B cell (primary cell): ENCODE data around the gene OPTN. TPM values are rescaled to one million over a fixed set of nuclear protein-coding genes. Genes with fewer than 3 reads are reported as not detected.

Experiments used
- ATAC-seq: fragments of 200-7000 bp; cut with Tn5 transposase; one replicate; pipeline ENCODE4 v1.10.0; 2021; ENCODE audit warnings: low read depth, mild to moderate bottlenecking, moderate number of reproducible peaks, moderate library complexity
- CTCF ChIA-PET: fragments of 350-600 bp; sonication (Branson Sonifier 250); formaldehyde crosslinking; loops from one replicate; lab custom pipeline; 2021; ENCODE audit warnings: antibody characterized with exemption, inconsistent platforms; lab: Charles Lee
- POLR2A ChIA-PET: fragments of 350-600 bp; sonication (Branson Sonifier 250); formaldehyde crosslinking; loops from one replicate; lab custom pipeline; 2021; ENCODE audit warnings: antibody characterized with exemption; lab: Charles Lee
- DNase-seq: peaks from one replicate; pipeline ENCODE4 v3.0.0; 2013
- H2AFZ ChIP-seq: 2 replicates; pipeline ENCODE4 v1.6.1; 2012; ENCODE audit warnings: mild to moderate bottlenecking, low read depth, low read length; ENCODE audit not compliant: insufficient read depth, poor library complexity, severe bottlenecking
- H3K27ac ChIP-seq, 2 donors: 1 replicate in 1 of 2; 2 replicates in 1 of 2; pipeline ENCODE4 v1.5.1; 2012 to 2013; ENCODE audit warnings: low read length in 2 of 2, mild to moderate bottlenecking in 2 of 2, moderate library complexity in 1 of 2
- H3K27me3 ChIP-seq, 4 experiments: fragments of 200-600 bp in 1 of 4; sonication (generic) in 1 of 4; replicated peaks in 1 of 4; 1 replicate in 2 of 4; 2 replicates in 2 of 4; pipeline versions ENCODE4 v1.6.1 to v1.7.0; 2013 to 2016; ENCODE audit warnings: low read length in 3 of 4, mild to moderate bottlenecking in 2 of 4, mixed read lengths in 1 of 4, moderate library complexity in 1 of 4; ENCODE audit not compliant: insufficient read depth in 4 of 4, control insufficient read depth in 3 of 4; ENCODE audit errors: control extremely low read depth in 1 of 4
- H3K36me3 ChIP-seq, 2 experiments: replicated peaks in 1 of 2; 1 replicate in 1 of 2; 2 replicates in 1 of 2; pipeline versions ENCODE4 v1.6.1 to v1.7.1; 2013; ENCODE audit warnings: low read length in 1 of 2; ENCODE audit not compliant: insufficient read depth in 2 of 2, control insufficient read depth in 1 of 2; ENCODE audit errors: control extremely low read depth in 1 of 2, extremely low read depth in 1 of 2
- H3K4me1 ChIP-seq, 2 donors: fragments of 200-600 bp in 1 of 2; sonication (generic) in 1 of 2; 1 replicate in 1 of 2; 2 replicates in 1 of 2; pipeline versions ENCODE4 v1.5.1 to v1.6.1; 2013 to 2017; ENCODE audit warnings: low read length in 2 of 2; ENCODE audit not compliant: control insufficient read depth in 2 of 2, insufficient read depth in 2 of 2
- H3K4me2 ChIP-seq: replicated peaks from 2 replicates; pipeline ENCODE3; 2012; ENCODE audit warnings: mild to moderate bottlenecking, low read depth, low read length; ENCODE audit not compliant: poor library complexity, severe bottlenecking
- H3K4me3 ChIP-seq, 5 experiments: fragments of 200-600 bp in 1 of 5; sonication (generic) in 1 of 5; 1 replicate in 3 of 5; 2 replicates in 2 of 5; pipeline versions ENCODE4 v1.5.1 to v1.7.0; 2011 to 2016; ENCODE audit warnings: low read length in 4 of 5, mild to moderate bottlenecking in 4 of 5, low read depth in 2 of 5, control low read depth in 1 of 5, moderate library complexity in 1 of 5; ENCODE audit not compliant: insufficient read depth in 1 of 5; ENCODE audit errors: control extremely low read depth in 1 of 5, extremely low read depth in 1 of 5
- H3K79me2 ChIP-seq: fragments of 200-600 bp; sonication (generic); one replicate; pipeline ENCODE4 v1.6.0; 2016; ENCODE audit warnings: low read length; ENCODE audit not compliant: control insufficient read depth, insufficient read depth
- H3K9ac ChIP-seq: fragments of 200-600 bp; sonication (generic); 2 replicates; pipeline ENCODE4 v1.6.1; 2017; ENCODE audit warnings: mild to moderate bottlenecking, low read length, moderate library complexity
- H3K9me3 ChIP-seq, 3 donors: one replicate each; pipeline versions ENCODE4 v1.6.1 to v1.7.1; 2013; ENCODE audit warnings: low read length in 2 of 3; ENCODE audit not compliant: control insufficient read depth in 2 of 3, insufficient read depth in 1 of 3; ENCODE audit errors: control extremely low read depth in 1 of 3
- H4K20me1 ChIP-seq: 2 replicates; pipeline ENCODE4 v1.6.0; 2012; ENCODE audit warnings: mild to moderate bottlenecking, low read length; ENCODE audit not compliant: insufficient read depth, control insufficient read depth, poor library complexity, severe bottlenecking
- H3K27ac Mint-ChIP-seq: one replicate; pipeline ENCODE4 v1.8.0; 2021; ENCODE audit warnings: mixed read lengths
- H3K27me3 Mint-ChIP-seq: one replicate; pipeline ENCODE4 v1.8.0; 2021; ENCODE audit warnings: mixed read lengths
- H3K4me1 Mint-ChIP-seq: one replicate; pipeline ENCODE4 v1.8.0; 2021; ENCODE audit warnings: mixed read lengths
- H3K4me3 Mint-ChIP-seq: one replicate; pipeline ENCODE4 v1.8.0; 2021; ENCODE audit warnings: mixed read lengths
- H3K9me3 Mint-ChIP-seq: one replicate; pipeline ENCODE4 v1.8.0; 2022; ENCODE audit warnings: mixed read lengths; ENCODE audit not compliant: insufficient read depth
- CTCF ChIP-seq: fragments of 200-600 bp; IDR thresholded peaks from one replicate; pipeline ENCODE4 v1.8.0; 2022; ENCODE audit warnings: antibody characterized with exemption, mild to moderate bottlenecking
- EZH2 ChIP-seq: IDR thresholded peaks from 2 replicates; pipeline ENCODE4 v1.6.1; 2012; ENCODE audit warnings: borderline replicate concordance, low read depth, mild to moderate bottlenecking, moderate library complexity, low read length; ENCODE audit not compliant: insufficient read depth, poor library complexity, severe bottlenecking
- WGBS: methylation state at CpG from one replicate; pipeline ENCODE4 v1.1.5; 2013; ENCODE audit warnings: missing lambda C conversion rate; ENCODE audit not compliant: insufficient coverage; 5-methylcytosine and 5-hydroxymethylcytosine counted together
- intact Hi-C: fragments of 100-400 bp; cut with micrococcal nuclease; formaldehyde crosslinking; loops from one replicate; pipeline ENCODE4 v1.10.0; 2022
- polyA minus RNA-seq: library from RNA; depleted of rRNA, polyadenylated mRNA; stranded (reverse); fragments of >200 nt; gene quantifications from 2 replicates; pipeline ENCODE4 v1.2.3, GENCODE V29; 2012
- polyA plus RNA-seq: library from polyadenylated mRNA; depleted of rRNA; stranded (reverse); fragments of >200 nt; gene quantifications from 2 replicates; pipeline ENCODE4 v1.2.3, GENCODE V29; 2012
- total RNA-seq, 2 donors: library from RNA; stranded (reverse); fragments of 120-200 nt in 1 of 2; gene quantifications; 1 replicate in 1 of 2; 2 replicates in 1 of 2; pipeline versions ENCODE4 v1.2.3 to v1.2.4, GENCODE V29; 2013 to 2022

The OPTN gene
- 42.8 and 42.9 TPM in 2 replicates for total RNA-seq
- 13.4 TPM for total RNA-seq (2013)
- polyA plus RNA-seq: 5.2 and 12.0 TPM in 2 replicates
- polyA minus RNA-seq: 8.6 and 23.6 TPM in 2 replicates

GRCh38 chr10:13099666-13100348 is at the start of gene OPTN:
Gene OPTN, plus strand, starts transcription at chr10:13100163. Its CDS starts 8,960 bp downstream, at chr10:13109123.
- no peaks in the 10 kb centered on the region for H3K27me3 Mint-ChIP-seq
- Histone ChIP-seq H3K9me3 (no peaks in the 10 kb centered on the region), H3K4me1 (peaks cover 3 to 13% of the 10 kb centered on the region in 2 donors), H3K27ac (peak within 1 kb of the TSS; percentile 3 to 87), H3K4me2 (peak within 1 kb of the TSS; percentile 99), H3K36me3 (peaks cover 0 to 3% of the 10 kb centered on the region in 2 experiments), H4K20me1 (no peaks in the 10 kb centered on the region), H2AFZ (peak within 1 kb of the TSS; percentile 88), H3K9ac (peak within 1 kb of the TSS; percentile 86), H3K79me2 (peaks cover 20% of the 10 kb centered on the region), H3K4me3 (peak within 1 kb of the TSS; percentile 57 to 89 (median 71)), H3K27me3 (no peaks in the 10 kb centered on the region)
- no peaks in the 10 kb centered on the region for H3K9me3 Mint-ChIP-seq
- peak; percentile 87 for ATAC-seq
- H3K27ac Mint-ChIP-seq: peak within 1 kb of the TSS; percentile 90
- TF ChIP-seq EZH2 (no peak), CTCF (peak; percentile 69)
- H3K4me1 Mint-ChIP-seq: peaks cover 18% of the 10 kb centered on the region
- WGBS: under 1% methylated on average over 45 of the region's 54 CpGs
- peak within 1 kb of the TSS; percentile 93 for H3K4me3 Mint-ChIP-seq
- POLR2A ChIA-PET: no interaction called here
- intact Hi-C loops: loop anchor here (1.0 kb wide), 3 partner anchors 61 to 252 kb away; partner anchors contain the start of gene MCM10
- DNase-seq: peak; percentile 89
- CTCF ChIA-PET: interaction anchor here (0.5 to 1.9 kb wide), 10 partner anchors 8 to 885 kb away, joined by 3 to 10 read pairs (median 4); no protein-coding TSS in a partner anchor

- Histone ChIP-seq H3K36me3 (no peaks in the 10 kb centered on the region), H3K4me1 (no peaks in the 10 kb centered on the region), H2AFZ (no peak overlapping the region), H3K4me3 (no peak overlapping the region), H3K9ac (no peak overlapping the region), H3K79me2 (no peaks in the 10 kb centered on the region), H3K27ac (no peak overlapping the region), H3K4me2 (no peak overlapping the region), H3K27me3 (peaks cover 0 to 6% (median 2%) of the 10 kb centered on the region in 4 experiments), H4K20me1 (no peaks in the 10 kb centered on the region), H3K9me3 (no peaks in the 10 kb centered on the region)
- no peaks in the 10 kb centered on the region for H3K4me1 Mint-ChIP-seq
- POLR2A ChIA-PET: no interaction called here
- H3K4me3 Mint-ChIP-seq: no peak overlapping the region
- ATAC-seq (no peak), DNase-seq (no peak)
- WGBS: 100% methylated on average over 3 of the region's 7 CpGs
- H3K27ac Mint-ChIP-seq: no peak overlapping the region
- peaks cover 17% of the 10 kb centered on the region for H3K27me3 Mint-ChIP-seq
- TF ChIP-seq EZH2: no peak
- no peak for TF ChIP-seq CTCF
- intact Hi-C loops: no loop called here
- CTCF ChIA-PET: interaction anchor here (1.3 kb wide), 1 partner anchor 13 kb away, joined by 3 read pairs; no protein-coding TSS in a partner anchor
- no peaks in the 10 kb centered on the region for H3K9me3 Mint-ChIP-seq
Measured at GRCh38 chr10:13051126-13051694, 48.8 kb upstream of the OPTN start.
